Nephron (organoid): ENCODE measurements around the gene NUAK2.

Experiments
- H3K27ac Mint-ChIP-seq, 3 experiments: 2 replicates each; pipeline ENCODE4 v1.8.0; 2020; ENCODE audit warnings: mixed read lengths in 3 of 3, mild to moderate bottlenecking in 2 of 3, moderate library complexity in 1 of 3
- H3K27me3 Mint-ChIP-seq: 2 replicates; pipeline ENCODE4 v1.8.0; 2021; ENCODE audit warnings: low read depth, mild to moderate bottlenecking, moderate library complexity, mixed read lengths
- H3K36me3 Mint-ChIP-seq: 2 replicates; pipeline ENCODE4 v1.8.0; 2020; ENCODE audit warnings: low read depth, mixed read lengths
- H3K4me1 Mint-ChIP-seq: 2 replicates; pipeline ENCODE4 v1.8.0; 2020; ENCODE audit warnings: mixed read lengths
- H3K4me3 Mint-ChIP-seq, 3 experiments: 2 replicates each; pipeline ENCODE4 v1.8.0; 2020; ENCODE audit warnings: mild to moderate bottlenecking in 3 of 3, mixed read lengths in 3 of 3, moderate library complexity in 2 of 3
- H3K9me3 Mint-ChIP-seq: 2 replicates; pipeline ENCODE4 v1.8.0; 2020; ENCODE audit warnings: mixed read lengths
- TF ChIP-seq, protein P1 (sequence below), 3 experiments: fragments of 200-600 bp; sonication (generic); IDR thresholded peaks; one replicate each; pipeline ENCODE4 v1.5.0; 2021; ENCODE audit warnings: antibody characterized with exemption in 3 of 3; ENCODE audit not compliant: unreplicated experiment in 3 of 3

Gene NUAK2

DNA sequence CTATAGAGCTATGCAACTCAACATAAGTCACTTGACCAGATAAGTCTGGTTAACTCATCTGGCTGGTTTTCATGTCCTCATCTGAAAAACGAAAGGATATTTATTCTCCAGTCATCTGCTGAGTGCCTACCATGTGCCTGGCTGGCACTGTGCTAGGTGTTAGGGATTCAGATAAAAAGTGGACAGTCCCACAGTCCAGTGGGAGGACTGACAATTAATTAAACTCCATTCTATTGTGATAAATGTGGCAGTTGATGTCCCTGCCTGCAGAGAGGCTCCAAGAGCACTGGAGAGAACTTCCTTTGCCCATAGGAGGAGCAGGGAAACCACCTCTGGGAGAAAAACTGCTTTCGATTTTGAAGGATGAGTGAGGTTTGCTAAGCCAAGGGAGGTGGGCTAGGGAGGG is 5.4 kb downstream of the NUAK2 start:
- H3K36me3 Mint-ChIP-seq, result no peaks in the 10 kb centered on the region
- TF ChIP-seq, protein P1, sequence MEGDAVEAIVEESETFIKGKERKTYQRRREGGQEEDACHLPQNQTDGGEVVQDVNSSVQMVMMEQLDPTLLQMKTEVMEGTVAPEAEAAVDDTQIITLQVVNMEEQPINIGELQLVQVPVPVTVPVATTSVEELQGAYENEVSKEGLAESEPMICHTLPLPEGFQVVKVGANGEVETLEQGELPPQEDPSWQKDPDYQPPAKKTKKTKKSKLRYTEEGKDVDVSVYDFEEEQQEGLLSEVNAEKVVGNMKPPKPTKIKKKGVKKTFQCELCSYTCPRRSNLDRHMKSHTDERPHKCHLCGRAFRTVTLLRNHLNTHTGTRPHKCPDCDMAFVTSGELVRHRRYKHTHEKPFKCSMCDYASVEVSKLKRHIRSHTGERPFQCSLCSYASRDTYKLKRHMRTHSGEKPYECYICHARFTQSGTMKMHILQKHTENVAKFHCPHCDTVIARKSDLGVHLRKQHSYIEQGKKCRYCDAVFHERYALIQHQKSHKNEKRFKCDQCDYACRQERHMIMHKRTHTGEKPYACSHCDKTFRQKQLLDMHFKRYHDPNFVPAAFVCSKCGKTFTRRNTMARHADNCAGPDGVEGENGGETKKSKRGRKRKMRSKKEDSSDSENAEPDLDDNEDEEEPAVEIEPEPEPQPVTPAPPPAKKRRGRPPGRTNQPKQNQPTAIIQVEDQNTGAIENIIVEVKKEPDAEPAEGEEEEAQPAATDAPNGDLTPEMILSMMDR (IDR thresholded peaks at IDR 0.05; ENCODE audit: unreplicated experiment in 3 of 3), result no peak
- H3K27ac Mint-ChIP-seq, result peak overlapping the region in 2 of 3 experiments; percentile 58 to 63
- no peak overlapping the region for H3K4me3 Mint-ChIP-seq
- H3K9me3 Mint-ChIP-seq, result no peaks in the 10 kb centered on the region
- peaks cover 5% of the 10 kb centered on the region for H3K27me3 Mint-ChIP-seq
- H3K4me1 Mint-ChIP-seq, result peaks cover 76% of the 10 kb centered on the region

DNA sequence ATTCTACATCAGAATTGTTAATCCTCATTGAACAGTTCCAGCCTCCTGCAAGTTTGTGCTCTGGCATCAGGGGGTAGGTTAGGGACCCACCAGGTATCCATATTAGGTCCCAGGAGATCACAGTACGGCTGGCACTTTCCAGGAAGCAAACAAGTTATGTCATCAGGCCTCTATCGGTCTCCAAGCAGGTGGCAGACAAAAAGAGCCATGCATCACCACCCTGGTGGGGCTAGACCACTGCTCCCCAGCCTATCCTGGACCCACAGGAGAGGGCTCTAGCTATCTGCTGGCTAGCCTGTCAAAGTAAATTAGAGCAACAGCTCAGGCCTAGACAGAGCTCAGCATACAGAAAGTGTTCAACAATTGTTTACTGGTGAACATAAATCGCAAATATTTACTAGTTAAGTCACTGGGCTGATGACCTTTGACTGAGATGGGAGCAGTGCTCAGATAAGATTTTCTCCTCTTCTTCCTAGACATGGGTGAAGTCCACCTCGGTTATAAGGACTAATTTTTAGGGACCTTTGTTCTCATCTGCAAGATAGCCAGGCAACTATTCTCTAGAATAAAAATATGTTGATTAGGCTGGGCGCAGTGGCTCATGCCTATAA is 6.4 kb downstream of the NUAK2 start:
- no peaks in the 10 kb centered on the region for H3K9me3 Mint-ChIP-seq
- peak overlapping the region; percentile 95 to 99 (median 97) for H3K27ac Mint-ChIP-seq
- TF ChIP-seq, protein P1 (IDR thresholded peaks at IDR 0.05; ENCODE audit: unreplicated experiment in 3 of 3), result no peak
- H3K27me3 Mint-ChIP-seq, result no peaks in the 10 kb centered on the region
- peaks cover 8% of the 10 kb centered on the region for H3K36me3 Mint-ChIP-seq
- H3K4me1 Mint-ChIP-seq, result peaks cover 75% of the 10 kb centered on the region
- no peak overlapping the region for H3K4me3 Mint-ChIP-seq

DNA sequence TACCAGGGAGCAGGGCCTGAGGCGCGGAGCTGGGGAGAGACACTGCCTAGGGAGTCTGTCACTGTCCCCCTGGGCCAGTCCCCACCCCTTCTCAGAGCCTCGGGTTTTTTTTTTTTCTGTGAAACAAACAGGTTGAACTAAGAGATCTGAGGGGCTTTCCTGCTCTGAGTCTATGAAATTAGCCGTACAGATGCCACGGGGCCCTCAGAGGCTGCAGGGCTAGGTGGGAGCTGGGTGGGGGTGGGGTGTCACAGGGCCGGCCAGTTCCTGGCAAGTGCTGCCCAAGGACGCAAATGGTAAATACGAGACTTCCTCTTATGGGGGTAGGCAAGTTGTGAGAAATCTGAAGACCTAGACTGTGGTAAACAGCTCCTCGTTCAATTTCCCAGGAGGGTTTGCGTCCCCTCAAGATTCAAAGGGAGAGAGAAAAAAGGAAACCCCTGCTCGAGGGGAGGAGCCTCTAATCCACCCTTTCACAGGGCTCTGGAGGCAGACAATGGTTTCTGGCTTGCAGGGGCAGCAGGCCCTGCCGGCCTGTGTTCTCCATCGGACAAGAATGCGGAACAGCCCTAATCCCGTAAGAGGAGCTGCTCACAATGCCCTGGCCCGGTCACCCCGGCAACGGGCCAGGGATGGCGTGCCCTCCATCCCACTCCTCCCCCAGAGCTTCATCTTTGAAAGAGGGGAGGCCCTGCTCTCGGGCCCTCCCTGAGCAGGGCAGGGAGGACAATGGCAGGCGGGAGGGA is 7.8 kb downstream of the NUAK2 start:
- Mint-ChIP-seq H3K27ac (peak overlapping the region; percentile 95 to 99 (median 97)), H3K4me1 (peaks cover 62% of the 10 kb centered on the region), H3K4me3 (peak overlapping the region; percentile 50 to 65 (median 61)), H3K9me3 (no peaks in the 10 kb centered on the region), H3K36me3 (peaks cover 14% of the 10 kb centered on the region), H3K27me3 (no peaks in the 10 kb centered on the region)
- TF ChIP-seq, protein P1 (IDR thresholded peaks at IDR 0.05; ENCODE audit: unreplicated experiment in 3 of 3), result no peak

DNA sequence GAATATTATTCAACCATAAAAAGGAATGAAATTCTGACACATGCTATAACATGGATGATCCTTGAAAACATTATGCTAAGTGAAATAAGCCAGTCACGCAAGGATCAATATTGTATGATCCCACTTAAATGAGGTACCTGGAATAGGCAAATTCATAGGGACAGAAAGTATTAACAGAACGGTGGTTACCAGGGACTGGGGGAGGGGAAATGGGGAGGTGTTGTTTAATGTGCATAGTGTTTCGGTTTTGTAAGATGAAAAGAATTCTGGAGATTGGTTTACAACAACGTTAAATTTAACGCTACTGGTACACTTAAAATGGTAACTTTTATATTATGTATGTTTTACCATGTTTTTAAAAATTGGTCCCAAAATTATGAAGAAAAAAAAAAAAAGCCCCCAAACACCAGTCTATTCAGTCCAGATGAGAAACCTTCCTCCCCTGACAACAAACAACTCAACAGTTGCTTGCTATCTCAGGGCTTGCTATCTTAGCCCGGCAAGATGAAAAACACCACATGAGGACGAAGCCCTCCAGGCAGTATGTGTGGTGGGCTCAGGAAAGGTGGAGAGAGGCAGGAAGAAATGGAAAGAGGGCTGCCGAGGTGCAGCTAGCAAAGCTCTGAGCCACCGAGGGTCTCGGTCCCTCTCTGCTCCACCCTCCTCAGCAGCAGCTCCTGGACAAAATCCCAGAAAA is 8.5 kb downstream of the NUAK2 start:
- Mint-ChIP-seq H3K36me3 (peaks cover 21% of the 10 kb centered on the region), H3K9me3 (no peaks in the 10 kb centered on the region), H3K4me1 (peaks cover 55% of the 10 kb centered on the region), H3K4me3 (peak overlapping the region; percentile 37 to 61 (median 43)), H3K27me3 (no peaks in the 10 kb centered on the region), H3K27ac (peak overlapping the region; percentile 95 to 99 (median 97))
- TF ChIP-seq, protein P1 (IDR thresholded peaks at IDR 0.05; ENCODE audit: unreplicated experiment in 3 of 3), result no peak

DNA sequence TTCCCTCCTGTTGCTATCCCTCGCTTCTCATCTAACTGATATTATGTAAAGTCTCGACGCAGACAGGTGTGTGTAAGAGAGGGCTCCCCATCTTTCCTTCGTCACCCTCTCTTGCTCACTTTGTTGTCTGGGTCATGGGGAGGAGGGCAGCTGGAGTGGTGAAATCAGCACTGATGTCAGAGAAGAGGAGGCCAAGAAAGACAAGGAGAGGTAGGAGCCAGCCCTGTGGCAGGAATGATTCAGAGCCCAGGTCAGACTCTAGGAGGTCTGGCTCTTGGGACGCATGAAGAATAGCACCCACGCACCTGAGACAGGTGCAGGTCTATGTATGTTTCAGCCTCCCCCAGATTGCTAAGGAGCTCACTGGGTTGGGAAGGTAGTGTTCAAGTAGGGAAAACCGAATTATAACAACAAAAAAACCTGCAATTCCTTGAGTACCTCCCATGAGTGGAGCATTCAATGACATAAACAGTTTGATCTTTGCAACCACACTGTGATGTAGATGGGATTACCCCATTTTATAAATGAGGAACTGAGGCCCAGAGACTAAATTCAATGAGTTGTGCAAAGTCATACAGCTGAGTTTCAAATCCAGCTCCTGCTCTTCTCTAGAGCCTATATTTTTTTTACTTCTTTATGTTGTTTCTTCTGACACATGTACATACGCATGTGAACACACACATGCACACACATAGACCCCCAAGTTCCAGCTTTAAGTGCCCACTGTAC is 10.4 kb downstream of the NUAK2 start:
- Mint-ChIP-seq H3K27me3 (no peaks in the 10 kb centered on the region), H3K4me3 (no peak overlapping the region), H3K27ac (peak overlapping the region in 2 of 3 experiments; percentile 37 to 57), H3K4me1 (peaks cover 37% of the 10 kb centered on the region), H3K36me3 (peaks cover 35% of the 10 kb centered on the region), H3K9me3 (no peaks in the 10 kb centered on the region)
- TF ChIP-seq, protein P1 (IDR thresholded peaks at IDR 0.05; ENCODE audit: unreplicated experiment in 3 of 3), result no peak
